ENCODE measurements around the gene KIF17. TPM values are rescaled to one million over a fixed set of nuclear protein-coding genes. Genes with fewer than 3 reads are reported as not detected.
A peak's percentile ranks its signal among the peaks of the same experiment; 100 is the strongest.

The KIF17 gene
- total RNA-seq, 4 donors from 2014 or later: 0.76 to 5.6 (median 2.1) TPM

DNA sequence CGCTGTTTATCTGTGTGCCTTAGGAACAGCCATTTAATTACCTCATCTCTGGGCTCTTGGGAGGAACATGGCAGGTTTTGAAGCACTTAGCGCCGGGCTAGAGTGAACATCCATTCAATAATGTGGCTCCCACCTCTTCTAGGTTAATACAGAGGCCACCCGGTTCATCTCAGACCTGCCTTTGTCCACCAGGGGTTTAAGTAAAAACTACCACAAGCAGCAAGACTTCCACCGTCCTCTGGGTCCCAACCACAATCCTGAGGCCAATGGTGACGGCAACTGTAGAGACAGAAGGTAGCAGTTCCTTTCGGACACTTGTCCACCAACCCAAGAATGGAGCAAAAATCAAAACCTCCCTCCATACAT is 55.7 kb downstream of the KIF17 start:
- peaks cover 13% of the 10 kb centered on the region for H3K36me3 ChIP-seq
- no peak for DNase-seq (ENCODE audit: low spot score in 2 of 2)
- H3K4me3 ChIP-seq: peak overlapping the region; percentile 92
- no peaks in the 10 kb centered on the region for H3K9me3 ChIP-seq
- no peaks in the 10 kb centered on the region for H3K27me3 ChIP-seq
- peak overlapping the region; percentile 71 for H3K27ac ChIP-seq
- TF ChIP-seq POLR2A (IDR thresholded peaks at IDR 0.05): no peak
- no peak for TF ChIP-seq POLR2AphosphoS5 (IDR thresholded peaks at IDR 0.05)
- TF ChIP-seq, protein P1, sequence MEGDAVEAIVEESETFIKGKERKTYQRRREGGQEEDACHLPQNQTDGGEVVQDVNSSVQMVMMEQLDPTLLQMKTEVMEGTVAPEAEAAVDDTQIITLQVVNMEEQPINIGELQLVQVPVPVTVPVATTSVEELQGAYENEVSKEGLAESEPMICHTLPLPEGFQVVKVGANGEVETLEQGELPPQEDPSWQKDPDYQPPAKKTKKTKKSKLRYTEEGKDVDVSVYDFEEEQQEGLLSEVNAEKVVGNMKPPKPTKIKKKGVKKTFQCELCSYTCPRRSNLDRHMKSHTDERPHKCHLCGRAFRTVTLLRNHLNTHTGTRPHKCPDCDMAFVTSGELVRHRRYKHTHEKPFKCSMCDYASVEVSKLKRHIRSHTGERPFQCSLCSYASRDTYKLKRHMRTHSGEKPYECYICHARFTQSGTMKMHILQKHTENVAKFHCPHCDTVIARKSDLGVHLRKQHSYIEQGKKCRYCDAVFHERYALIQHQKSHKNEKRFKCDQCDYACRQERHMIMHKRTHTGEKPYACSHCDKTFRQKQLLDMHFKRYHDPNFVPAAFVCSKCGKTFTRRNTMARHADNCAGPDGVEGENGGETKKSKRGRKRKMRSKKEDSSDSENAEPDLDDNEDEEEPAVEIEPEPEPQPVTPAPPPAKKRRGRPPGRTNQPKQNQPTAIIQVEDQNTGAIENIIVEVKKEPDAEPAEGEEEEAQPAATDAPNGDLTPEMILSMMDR (IDR thresholded peaks at IDR 0.05): no peak
- TF ChIP-seq EP300 (IDR thresholded peaks at IDR 0.05): no peak
- H3K4me1 ChIP-seq: peaks cover 26% of the 10 kb centered on the region
- 63% methylated on average over 7 of the region's 7 CpGs for WGBS

GRCh38 chr1:20661207-20662109 is 56.3 kb downstream of the KIF17 start, which contains the start of gene DDOST:
DDOST (minus strand) TSS chr1:20661369; CDS start chr1:20661350, 19 bp downstream.
- peak; percentile 96 to 97 for DNase-seq (ENCODE audit: low spot score in 2 of 2)
- Histone ChIP-seq H3K27me3 (no peaks in the 10 kb centered on the region), H3K36me3 (peaks cover 19% of the 10 kb centered on the region), H3K9me3 (no peaks in the 10 kb centered on the region), H3K4me1 (peaks cover 26% of the 10 kb centered on the region), H3K27ac (peak within 1 kb of the TSS; percentile 71), H3K4me3 (peak within 1 kb of the TSS; percentile 92)
- TF ChIP-seq POLR2AphosphoS5 (IDR thresholded peaks at IDR 0.05): peak in 1 of 3 donors; percentile 81
- no peak for TF ChIP-seq EP300 (IDR thresholded peaks at IDR 0.05)
- TF ChIP-seq POLR2A (IDR thresholded peaks at IDR 0.05): no peak
- TF ChIP-seq, protein P1 (IDR thresholded peaks at IDR 0.05): peak in 1 of 2 donors; percentile 56
- WGBS: 5% methylated on average over 21 of the region's 58 CpGs

- Histone ChIP-seq H3K4me1 (peaks cover 26% of the 10 kb centered on the region), H3K27me3 (no peaks in the 10 kb centered on the region), H3K27ac (peak overlapping the region; percentile 39), H3K4me3 (peak overlapping the region; percentile 92), H3K9me3 (no peaks in the 10 kb centered on the region), H3K36me3 (peaks cover 26% of the 10 kb centered on the region)
- no peak for DNase-seq (ENCODE audit: low spot score in 2 of 2)
- WGBS: under 1% methylated on average over 18 of the region's 20 CpGs
- TF ChIP-seq, protein P1 (IDR thresholded peaks at IDR 0.05): no peak
- TF ChIP-seq EP300 (IDR thresholded peaks at IDR 0.05) (no peak), POLR2A (IDR thresholded peaks at IDR 0.05) (no peak), POLR2AphosphoS5 (IDR thresholded peaks at IDR 0.05) (no peak)
Observed at GRCh38 chr1:20660847-20661206, 57.0 kb downstream of the KIF17 start.

GRCh38 chr1:20660363-20660762 is 57.4 kb downstream of the KIF17 start:
- TF ChIP-seq EP300 (IDR thresholded peaks at IDR 0.05) (no peak), POLR2AphosphoS5 (IDR thresholded peaks at IDR 0.05) (no peak), POLR2A (IDR thresholded peaks at IDR 0.05) (no peak)
- TF ChIP-seq, protein P1 (IDR thresholded peaks at IDR 0.05): no peak
- 19% methylated on average over 3 of the region's 3 CpGs for WGBS
- H3K27ac ChIP-seq: no peak overlapping the region

GRCh38 chr1:20658166-20658915 is 59.5 kb downstream of the KIF17 start:
- TF ChIP-seq POLR2AphosphoS5 (IDR thresholded peaks at IDR 0.05): no peak
- TF ChIP-seq POLR2A (IDR thresholded peaks at IDR 0.05): no peak
- TF ChIP-seq, protein P1 (IDR thresholded peaks at IDR 0.05): no peak
- TF ChIP-seq EP300 (IDR thresholded peaks at IDR 0.05): no peak
- H3K27me3 ChIP-seq: no peaks in the 10 kb centered on the region
- no peak overlapping the region for H3K27ac ChIP-seq
- H3K36me3 ChIP-seq: peaks cover 49% of the 10 kb centered on the region
- peaks cover 26% of the 10 kb centered on the region for H3K4me1 ChIP-seq
- DNase-seq (ENCODE audit: low spot score in 2 of 2): no peak
- WGBS: 82% methylated on average over 16 of the region's 16 CpGs
- H3K4me3 ChIP-seq: no peak overlapping the region
- H3K9me3 ChIP-seq: no peaks in the 10 kb centered on the region

More at GRCh38 chr1:20660363-20660762, 57.4 kb downstream of the KIF17 start:
- Histone ChIP-seq H3K4me3 (peak overlapping the region; percentile 92), H3K36me3 (peaks cover 30% of the 10 kb centered on the region), H3K27me3 (no peaks in the 10 kb centered on the region), H3K9me3 (no peaks in the 10 kb centered on the region), H3K4me1 (peaks cover 26% of the 10 kb centered on the region)
- DNase-seq (ENCODE audit: low spot score in 2 of 2): no peak

Measured in suprapubic skin (tissue), 4 donors.